Medulla oblongata (tissue), 1 donor: ENCODE results near the gene EPB41L2.
"Not testable (repeated sequence)": the region's sequence is repeated elsewhere in the genome, so short reads cannot be mapped to it uniquely, and the experiment has no call there.

Experiments used
- DNase-seq: peaks from one replicate; pipeline ENCODE4 v3.0.0-alpha.2; 2015; ENCODE audit errors: extremely low spot score

The EPB41L2 gene

GRCh38 chr6:131036143-131036542 lies 26.9 kb downstream of the EPB41L2 start:
- no peak for DNase-seq

GRCh38 chr6:131035582-131035981 lies 27.5 kb downstream of the EPB41L2 start:
- no peak for DNase-seq

- DNase-seq, result no peak
These were observed 29.4 kb downstream of the EPB41L2 start for GRCh38 chr6:131033631-131034030.

GRCh38 chr6:131029626-131030297 lies 33.3 kb downstream of the EPB41L2 start:
- DNase-seq, result no peak

GRCh38 chr6:131027326-131027725 lies 35.7 kb downstream of the EPB41L2 start:
- DNase-seq, result no peak

- DNase-seq, result no peak
These were observed 36.8 kb downstream of the EPB41L2 start for GRCh38 chr6:131026243-131026642.

- DNase-seq, result no peak
These were observed 38.5 kb downstream of the EPB41L2 start for GRCh38 chr6:131024565-131024964.

- DNase-seq, result no peak
These were observed 39.1 kb downstream of the EPB41L2 start for GRCh38 chr6:131023834-131024504.

GRCh38 chr6:131022691-131023090 lies 40.4 kb downstream of the EPB41L2 start:
- no peak for DNase-seq

- DNase-seq, result no peak
These were observed 45.1 kb downstream of the EPB41L2 start for GRCh38 chr6:131017962-131018361.

GRCh38 chr6:131015630-131016263 lies 47.3 kb downstream of the EPB41L2 start:
- peak; percentile 67 for DNase-seq

- peak; percentile 43 for DNase-seq
These were observed 47.9 kb downstream of the EPB41L2 start for GRCh38 chr6:131015025-131015591.

GRCh38 chr6:131014080-131014776 lies 48.8 kb downstream of the EPB41L2 start:
- no peak for DNase-seq

- peak; percentile 73 for DNase-seq
These were observed 49.5 kb downstream of the EPB41L2 start for GRCh38 chr6:131013495-131013894.

- no peak for DNase-seq
These were observed 53.3 kb downstream of the EPB41L2 start for GRCh38 chr6:131009790-131010189.

- DNase-seq, result not testable (repeated sequence)
These were observed 54.1 kb downstream of the EPB41L2 start for GRCh38 chr6:131008965-131009364.

- not testable (repeated sequence) for DNase-seq
These were observed 55.1 kb downstream of the EPB41L2 start for GRCh38 chr6:131007964-131008363.

- no peak for DNase-seq
These were observed 55.8 kb downstream of the EPB41L2 start for GRCh38 chr6:131007286-131007685.

- DNase-seq, result no peak
These were observed 57.5 kb downstream of the EPB41L2 start for GRCh38 chr6:131005439-131006016.

- no peak for DNase-seq
These were observed 58.1 kb downstream of the EPB41L2 start for GRCh38 chr6:131004936-131005335.

- DNase-seq, result no peak
These were observed 58.7 kb downstream of the EPB41L2 start for GRCh38 chr6:131004387-131004755.
